IMR-90 (cell line): ENCODE results near the gene TOM1L1. TPM values are rescaled to one million over a fixed set of nuclear protein-coding genes. Genes with fewer than 3 reads are reported as not detected.

Experiments
- ATAC-seq: fragments of 200-7000 bp; cut with Tn5 transposase; 2 replicates; pipeline ENCODE4 v1.9.1; 2020; ENCODE audit warnings: low read depth, mild to moderate bottlenecking, moderate library complexity
- BruUV-seq: library from RNA; stranded (reverse); fragments of 400-500 nt; replicated peaks from 2 replicates; lab custom pipeline; 2021; lab: Mats Ljungman, UMichigan
- CTCF ChIA-PET: fragments of 300-600 bp; formaldehyde crosslinking; extraction: SDS; loops from one replicate; lab custom pipeline; 2021; ENCODE audit warnings: antibody characterized with exemption; lab: Yijun Ruan, JAX
- POLR2A ChIA-PET: fragments of 300-600 bp; sonication (Branson Sonifier 250); formaldehyde crosslinking; loops from one replicate; lab custom pipeline; 2022; ENCODE audit warnings: antibody characterized with exemption; ENCODE audit not compliant: unreplicated experiment; lab: Charles Lee
- DNase-seq: peaks from one replicate; pipeline ENCODE4 v3.0.0; 2013
- H2AFZ ChIP-seq: replicated peaks from 2 replicates; pipeline ENCODE3; 2013; ENCODE audit warnings: low read length, mild to moderate bottlenecking; ENCODE audit not compliant: poor library complexity
- H2AK5ac ChIP-seq: 2 replicates; pipeline ENCODE4 v1.6.1; 2013; ENCODE audit warnings: low read depth, low read length, inconsistent platforms
- H2AK9ac ChIP-seq: replicated peaks from 2 replicates; pipeline ENCODE3; 2013; ENCODE audit warnings: mild to moderate bottlenecking, low read depth, low read length, moderate library complexity; ENCODE audit not compliant: poor library complexity
- H2BK120ac ChIP-seq: 2 replicates; pipeline ENCODE4 v1.6.1; 2013; ENCODE audit warnings: low read depth, low read length, inconsistent platforms
- H2BK15ac ChIP-seq: 3 replicates; pipeline ENCODE4 v1.6.1; 2013; ENCODE audit warnings: low read depth, low read length, inconsistent platforms
- H2BK20ac ChIP-seq: 2 replicates; pipeline ENCODE4 v1.6.1; 2013; ENCODE audit warnings: low read depth, mild to moderate bottlenecking, inconsistent platforms, low read length, moderate library complexity
- H2BK5ac ChIP-seq: 2 replicates; pipeline ENCODE4 v1.6.1; 2013; ENCODE audit warnings: mild to moderate bottlenecking, low read depth, low read length, inconsistent platforms; ENCODE audit not compliant: poor library complexity, severe bottlenecking
- H3K14ac ChIP-seq: replicated peaks from 2 replicates; pipeline ENCODE4 v1.6.1; 2013; ENCODE audit warnings: low read depth, low read length, inconsistent platforms
- H3K18ac ChIP-seq: 2 replicates; pipeline ENCODE4 v1.6.1; 2013; ENCODE audit warnings: low read depth, low read length, control low read depth
- H3K23ac ChIP-seq: 2 replicates; pipeline ENCODE4 v1.6.1; 2013; ENCODE audit warnings: low read depth, low read length, inconsistent platforms
- H3K27ac ChIP-seq: 2 replicates; pipeline ENCODE4 v1.5.1; 2013; ENCODE audit warnings: mild to moderate bottlenecking, control low read depth, low read length; ENCODE audit not compliant: insufficient read depth
- H3K27me3 ChIP-seq: 2 replicates; pipeline ENCODE4 v1.6.1; 2013; ENCODE audit warnings: low read length; ENCODE audit not compliant: control insufficient read depth, insufficient read depth
- H3K36me3 ChIP-seq: 2 replicates; pipeline ENCODE4 v1.6.1; 2013; ENCODE audit warnings: low read length, mixed read lengths; ENCODE audit not compliant: control insufficient read depth, insufficient read depth
- H3K4ac ChIP-seq: 2 replicates; pipeline ENCODE4 v1.6.1; 2013; ENCODE audit warnings: low read depth, low read length, inconsistent platforms
- H3K4me1 ChIP-seq: 2 replicates; pipeline ENCODE4 v1.6.1; 2013; ENCODE audit warnings: low read length, mixed read lengths; ENCODE audit not compliant: control insufficient read depth, insufficient read depth
- H3K4me2 ChIP-seq: 2 replicates; pipeline ENCODE4 v1.6.1; 2013; ENCODE audit warnings: low read depth, mild to moderate bottlenecking, control low read depth, low read length, moderate library complexity
- H3K4me3 ChIP-seq: 2 replicates; pipeline ENCODE4 v1.5.1; 2013; ENCODE audit warnings: low read depth, mild to moderate bottlenecking, control low read depth, low read length, moderate library complexity; ENCODE audit not compliant: insufficient read depth
- H3K56ac ChIP-seq: 2 replicates; pipeline ENCODE4 v1.6.1; 2013; ENCODE audit warnings: low read length, inconsistent platforms; ENCODE audit not compliant: insufficient read depth; ENCODE audit errors: extremely low read depth
- H3K79me1 ChIP-seq, 2 experiments: 2 replicates each; pipeline ENCODE4 v1.6.1; 2013; ENCODE audit warnings: low read length in 2 of 2, inconsistent platforms in 1 of 2, low read depth in 1 of 2
- H3K9ac ChIP-seq: 2 replicates; pipeline ENCODE4 v1.6.1; 2013; ENCODE audit warnings: low read depth, low read length, control low read depth
- H3K9me1 ChIP-seq: 2 replicates; pipeline ENCODE4 v1.6.1; 2013; ENCODE audit warnings: low read length, inconsistent platforms; ENCODE audit not compliant: insufficient read depth
- H3K9me3 ChIP-seq: 2 replicates; pipeline ENCODE4 v1.6.1; 2013; ENCODE audit warnings: low read length; ENCODE audit not compliant: control insufficient read depth, insufficient read depth
- H4K20me1 ChIP-seq: 2 replicates; pipeline ENCODE4 v1.6.1; 2013; ENCODE audit warnings: low read length, inconsistent platforms; ENCODE audit not compliant: insufficient read depth
- H4K5ac ChIP-seq: 2 replicates; pipeline ENCODE4 v1.6.1; 2013; ENCODE audit warnings: mild to moderate bottlenecking, low read depth, low read length, control low read depth
- H4K8ac ChIP-seq, 2 experiments: 2 replicates each; pipeline ENCODE4 v1.6.1; 2013; ENCODE audit warnings: low read depth in 2 of 2, low read length in 2 of 2, control low read depth in 1 of 2, inconsistent platforms in 1 of 2
- H4K91ac ChIP-seq: 2 replicates; pipeline ENCODE4 v1.6.1; 2013; ENCODE audit warnings: low read depth, low read length, inconsistent platforms; ENCODE audit not compliant: insufficient read depth
- BHLHE40 ChIP-seq: fragments of 150-350 bp; IDR thresholded peaks from 2 replicates; pipeline ENCODE4 v1.6.1; 2016; ENCODE audit warnings: mild to moderate bottlenecking, low read depth, low read length
- CEBPB ChIP-seq: IDR thresholded peaks from 2 replicates; pipeline ENCODE4 v1.6.1; 2012; ENCODE audit warnings: low read depth, low read length, improper control_type of control experiment
- CHD1 ChIP-seq: IDR thresholded peaks from 2 replicates; pipeline ENCODE4 v1.6.1; 2012; ENCODE audit warnings: low read depth, low read length, improper control_type of control experiment
- FOS ChIP-seq: fragments of 150-350 bp; IDR thresholded peaks from 2 replicates; pipeline ENCODE4 v1.6.1; 2016; ENCODE audit warnings: low read depth, low read length
- MAFK ChIP-seq: IDR thresholded peaks from 2 replicates; pipeline ENCODE4 v1.6.1; 2012; ENCODE audit warnings: low read depth, low read length, improper control_type of control experiment
- MAZ ChIP-seq: IDR thresholded peaks from 2 replicates; pipeline ENCODE4 v1.6.1; 2012; ENCODE audit warnings: low read depth, mild to moderate bottlenecking, low read length, improper control_type of control experiment, moderate library complexity, borderline replicate concordance
- MXI1 ChIP-seq: IDR thresholded peaks from 2 replicates; pipeline ENCODE4 v1.6.1; 2012; ENCODE audit warnings: low read depth, mild to moderate bottlenecking, low read length, moderate library complexity, borderline replicate concordance
- NFE2L2 ChIP-seq: fragments of 150-350 bp; IDR thresholded peaks from 2 replicates; pipeline ENCODE4 v1.6.1; 2016; ENCODE audit warnings: low read depth, mild to moderate bottlenecking, low read length
- POLR2A ChIP-seq: IDR thresholded peaks from 2 replicates; pipeline ENCODE4 v1.6.1; 2012; ENCODE audit warnings: mild to moderate bottlenecking, low read depth, low read length
- RFX5 ChIP-seq: IDR thresholded peaks from 2 replicates; pipeline ENCODE4 v1.8.0; 2012; ENCODE audit warnings: low read depth, mild to moderate bottlenecking, low read length, moderate library complexity
- SMC3 ChIP-seq: fragments of 150-350 bp; IDR thresholded peaks from 2 replicates; pipeline ENCODE4 v1.6.1; 2016; ENCODE audit warnings: low read depth, mild to moderate bottlenecking, antibody characterized with exemption, low read length, moderate library complexity
- WGBS, 2 experiments: methylation state at CpG; one replicate each; pipeline versions ENCODE4 v1.1.5 to v1.1.7; 2013; ENCODE audit warnings: missing lambda C conversion rate in 2 of 2; ENCODE audit not compliant: insufficient read length in 1 of 2; ENCODE audit errors: extremely low coverage in 2 of 2; 5-methylcytosine and 5-hydroxymethylcytosine counted together
- dilution Hi-C: fragments of 300-500 bp; cut with HindIII; formaldehyde crosslinking; loops from one replicate; pipeline ENCODE4 v1.14.3; 2018; ENCODE audit warnings: low sequenced_read_pairs; ENCODE audit not compliant: unreplicated experiment
- in situ Hi-C: fragments of 300-500 bp; cut with MboI; formaldehyde crosslinking; loops from 3 replicates; pipeline ENCODE4 v1.14.3; 2019; ENCODE audit warnings: low sequenced_read_pairs, inconsistent platforms, mixed read lengths
- intact Hi-C: fragments of 100-400 bp; cut with micrococcal nuclease; formaldehyde crosslinking; loops from 2 replicates; pipeline ENCODE4 v1.10.0; 2022
- polyA plus RNA-seq, 3 experiments: library from polyadenylated mRNA; depleted of rRNA; stranded (reverse); fragments of >200 nt; gene quantifications; 2 replicates each; pipeline ENCODE4 v1.2.3, GENCODE V29; 2012; ENCODE audit warnings: low replicate concordance in 1 of 3
- total RNA-seq: library from RNA; depleted of rRNA; stranded (reverse); fragments of >200 nt; gene quantifications from 2 replicates; pipeline ENCODE4 v1.2.3, GENCODE V29; 2012
- TF ChIP-seq, protein P1 (sequence below): conservative IDR thresholded peaks from 2 replicates; pipeline ENCODE4 v1.5.1; 2012; ENCODE audit warnings: mild to moderate bottlenecking, low read depth, low read length, improper control_type of control experiment
- TF ChIP-seq, protein P2 (sequence below): fragments of 150-350 bp; IDR thresholded peaks from 2 replicates; pipeline ENCODE4 v1.6.1; 2016; ENCODE audit warnings: low read depth, mild to moderate bottlenecking, low read length, moderate library complexity, borderline replicate concordance
- TF ChIP-seq, protein P3 (sequence below): fragments of 150-350 bp; IDR thresholded peaks from 2 replicates; pipeline ENCODE4 v1.6.1; 2017; ENCODE audit warnings: mild to moderate bottlenecking, antibody characterized with exemption, low read length, low read depth

TOM1L1 gene
- total and polyA plus RNA-seq, 2 of the 4 experiments (the other 2 are of a cell fraction), result 13.0 to 20.1 TPM

DNA sequence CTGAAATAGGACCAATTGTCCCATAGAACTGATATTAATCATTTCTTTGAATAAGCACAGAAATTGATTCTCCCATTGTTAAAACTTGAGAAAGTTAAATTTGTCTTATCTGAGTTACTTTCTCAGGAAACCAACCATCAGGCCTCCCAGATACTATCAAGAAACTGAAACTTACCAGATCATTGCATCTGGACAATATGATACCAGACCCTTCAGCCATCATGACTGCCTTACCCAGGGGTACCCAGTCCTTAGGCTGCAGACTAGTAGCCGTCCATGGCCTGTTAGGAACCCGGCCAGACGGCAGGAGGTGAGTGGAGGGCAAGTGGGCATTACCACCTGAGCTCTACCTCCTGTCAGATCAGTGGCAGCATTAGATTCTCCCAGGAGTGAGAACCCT lies 75.7 kb downstream of the TOM1L1 start:
- peaks cover 5% of the 10 kb centered on the region for H3K9me3 ChIP-seq
- DNase-seq (no peak), ATAC-seq (no peak)
- H3K56ac ChIP-seq, result no peak overlapping the region
- H3K14ac ChIP-seq, result no peak overlapping the region
- H4K91ac ChIP-seq, result no peak overlapping the region
- no peak overlapping the region for H2BK120ac ChIP-seq
- H2BK15ac ChIP-seq, result no peak overlapping the region
- H3K9ac ChIP-seq, result no peak overlapping the region
- no peak overlapping the region for H2AK5ac ChIP-seq
- H3K9me1 ChIP-seq, result no peaks in the 10 kb centered on the region; the same call in 1 of the 2 replicates
- H3K79me1 ChIP-seq, result peaks cover 13 to 14% of the 10 kb centered on the region in 2 experiments; a peak in 3 of 4 replicates
- H3K18ac ChIP-seq, result no peak overlapping the region
- no peak overlapping the region for H2BK20ac ChIP-seq
- ChIA-PET POLR2A (no interaction called here), CTCF (interaction anchor here (2.4 kb wide), 1 partner anchor 17 kb away, joined by 6 read pairs; no protein-coding TSS in a partner anchor)
- H3K4me2 ChIP-seq, result no peak overlapping the region
- H3K36me3 ChIP-seq, result no peaks in the 10 kb centered on the region
- H2BK5ac ChIP-seq, result no peak overlapping the region
- in situ Hi-C loops (no loop called here), dilution Hi-C loops (no loop called here), intact Hi-C loops (no loop called here)
- H3K4me3 ChIP-seq, result no peak overlapping the region
- H3K4ac ChIP-seq, result no peak overlapping the region
- no peaks in the 10 kb centered on the region for H3K27me3 ChIP-seq
- no peak overlapping the region for H4K5ac ChIP-seq
- TF ChIP-seq, protein P1, sequence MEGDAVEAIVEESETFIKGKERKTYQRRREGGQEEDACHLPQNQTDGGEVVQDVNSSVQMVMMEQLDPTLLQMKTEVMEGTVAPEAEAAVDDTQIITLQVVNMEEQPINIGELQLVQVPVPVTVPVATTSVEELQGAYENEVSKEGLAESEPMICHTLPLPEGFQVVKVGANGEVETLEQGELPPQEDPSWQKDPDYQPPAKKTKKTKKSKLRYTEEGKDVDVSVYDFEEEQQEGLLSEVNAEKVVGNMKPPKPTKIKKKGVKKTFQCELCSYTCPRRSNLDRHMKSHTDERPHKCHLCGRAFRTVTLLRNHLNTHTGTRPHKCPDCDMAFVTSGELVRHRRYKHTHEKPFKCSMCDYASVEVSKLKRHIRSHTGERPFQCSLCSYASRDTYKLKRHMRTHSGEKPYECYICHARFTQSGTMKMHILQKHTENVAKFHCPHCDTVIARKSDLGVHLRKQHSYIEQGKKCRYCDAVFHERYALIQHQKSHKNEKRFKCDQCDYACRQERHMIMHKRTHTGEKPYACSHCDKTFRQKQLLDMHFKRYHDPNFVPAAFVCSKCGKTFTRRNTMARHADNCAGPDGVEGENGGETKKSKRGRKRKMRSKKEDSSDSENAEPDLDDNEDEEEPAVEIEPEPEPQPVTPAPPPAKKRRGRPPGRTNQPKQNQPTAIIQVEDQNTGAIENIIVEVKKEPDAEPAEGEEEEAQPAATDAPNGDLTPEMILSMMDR, result no peak
- TF ChIP-seq, protein P2, sequence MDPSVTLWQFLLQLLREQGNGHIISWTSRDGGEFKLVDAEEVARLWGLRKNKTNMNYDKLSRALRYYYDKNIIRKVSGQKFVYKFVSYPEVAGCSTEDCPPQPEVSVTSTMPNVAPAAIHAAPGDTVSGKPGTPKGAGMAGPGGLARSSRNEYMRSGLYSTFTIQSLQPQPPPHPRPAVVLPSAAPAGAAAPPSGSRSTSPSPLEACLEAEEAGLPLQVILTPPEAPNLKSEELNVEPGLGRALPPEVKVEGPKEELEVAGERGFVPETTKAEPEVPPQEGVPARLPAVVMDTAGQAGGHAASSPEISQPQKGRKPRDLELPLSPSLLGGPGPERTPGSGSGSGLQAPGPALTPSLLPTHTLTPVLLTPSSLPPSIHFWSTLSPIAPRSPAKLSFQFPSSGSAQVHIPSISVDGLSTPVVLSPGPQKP, result no peak
- no peak for TF ChIP-seq BHLHE40
- TF ChIP-seq CEBPB, result no peak
- no peak for TF ChIP-seq MXI1
- TF ChIP-seq, protein P3, sequence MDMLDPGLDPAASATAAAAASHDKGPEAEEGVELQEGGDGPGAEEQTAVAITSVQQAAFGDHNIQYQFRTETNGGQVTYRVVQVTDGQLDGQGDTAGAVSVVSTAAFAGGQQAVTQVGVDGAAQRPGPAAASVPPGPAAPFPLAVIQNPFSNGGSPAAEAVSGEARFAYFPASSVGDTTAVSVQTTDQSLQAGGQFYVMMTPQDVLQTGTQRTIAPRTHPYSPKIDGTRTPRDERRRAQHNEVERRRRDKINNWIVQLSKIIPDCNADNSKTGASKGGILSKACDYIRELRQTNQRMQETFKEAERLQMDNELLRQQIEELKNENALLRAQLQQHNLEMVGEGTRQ, result no peak
- TF ChIP-seq MAFK, result no peak
- no peak for TF ChIP-seq POLR2A
- no peak for TF ChIP-seq RFX5
- TF ChIP-seq FOS, result no peak
- TF ChIP-seq NFE2L2, result no peak
- TF ChIP-seq CHD1, result no peak
- TF ChIP-seq SMC3, result no peak
- no peak for TF ChIP-seq MAZ
- H2AFZ ChIP-seq, result no peak overlapping the region
- no peak overlapping the region for H2AK9ac ChIP-seq
- H3K27ac ChIP-seq, result no peak overlapping the region
- no CpG with 5 or more reads among the region's 3 CpGs for WGBS, 2 experiments
- no peak overlapping the region for H3K23ac ChIP-seq
- no peaks in the 10 kb centered on the region for H4K20me1 ChIP-seq
- no peak overlapping the region for H4K8ac ChIP-seq
- no peaks in the 10 kb centered on the region for H3K4me1 ChIP-seq
- BruUV-seq, result no TSS peak
